Activated naive CD4-positive, alpha-beta T cell treated with anti-CD3 and anti-CD28 coated beads, Interleukin-2, amount 50 U/mL, for 24 hours (primary cell): ENCODE results near the gene FOXP1.
A peak's percentile ranks its signal among the peaks of the same experiment; 100 is the strongest.
"Not testable (repeated sequence)": the region's sequence is repeated elsewhere in the genome, so short reads cannot be mapped to it uniquely, and the experiment has no call there.

Experiments used
- H3K27ac Mint-ChIP-seq: one replicate; pipeline ENCODE4 v1.8.0; 2021; ENCODE audit warnings: mild to moderate bottlenecking, mixed read lengths
- H3K27me3 Mint-ChIP-seq: one replicate; pipeline ENCODE4 v1.8.0; 2021; ENCODE audit warnings: mixed read lengths
- H3K36me3 Mint-ChIP-seq: one replicate; pipeline ENCODE4 v1.8.0; 2021; ENCODE audit warnings: mixed read lengths
- H3K4me1 Mint-ChIP-seq: one replicate; pipeline ENCODE4 v1.8.0; 2021; ENCODE audit warnings: mixed read lengths
- H3K4me3 Mint-ChIP-seq: one replicate; pipeline ENCODE4 v1.8.0; 2021; ENCODE audit warnings: mild to moderate bottlenecking, mixed read lengths
- H3K9me3 Mint-ChIP-seq: one replicate; pipeline ENCODE4 v1.8.0; 2021; ENCODE audit warnings: mixed read lengths

FOXP1 gene

DNA sequence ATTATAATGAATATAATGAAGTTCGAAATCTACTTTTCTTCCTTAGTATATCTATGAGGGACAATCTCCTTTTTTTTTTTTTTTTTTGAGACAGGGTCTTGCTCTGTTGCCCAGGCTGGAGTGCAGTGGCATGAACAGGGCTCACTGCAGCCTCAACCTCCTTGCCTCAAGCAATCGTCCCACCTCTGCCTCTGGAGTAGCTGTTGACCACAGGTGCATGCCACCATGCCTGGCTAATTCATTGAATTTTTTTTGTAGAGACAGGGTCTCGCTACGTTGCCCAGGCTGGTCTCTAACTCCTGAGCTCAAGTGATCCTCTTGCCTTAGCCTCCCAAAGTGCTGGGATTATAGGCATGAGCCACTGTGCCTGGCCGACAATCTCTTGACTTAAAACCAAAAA, 607.5 kb downstream of the FOXP1 start:
- not testable (repeated sequence) for H3K27ac Mint-ChIP-seq, H3K9me3 Mint-ChIP-seq, H3K4me3 Mint-ChIP-seq, H3K27me3 Mint-ChIP-seq
- Mint-ChIP-seq H3K4me1 (peaks cover 41% of the 10 kb centered on the region), H3K36me3 (peaks cover 38% of the 10 kb centered on the region)

DNA sequence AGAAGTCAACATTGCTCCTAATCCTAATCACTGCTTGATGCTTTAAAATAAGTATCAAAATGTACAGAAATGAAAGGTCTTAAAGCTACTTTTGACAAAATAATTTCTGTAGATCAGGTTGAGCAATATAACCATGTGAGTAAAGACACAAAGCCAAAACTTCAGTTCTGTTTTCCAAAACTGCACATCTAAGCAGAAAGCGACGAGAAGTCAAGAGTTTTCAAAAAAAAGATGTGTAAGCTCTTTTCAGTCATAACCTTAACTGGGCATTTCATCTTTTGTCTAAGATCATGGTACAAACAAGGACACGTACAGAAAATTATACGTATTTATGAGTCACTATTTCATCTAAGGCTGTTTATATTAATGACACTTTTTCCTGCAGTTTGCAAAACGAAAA, 608.8 kb downstream of the FOXP1 start:
- no peaks in the 10 kb centered on the region for H3K27me3 Mint-ChIP-seq
- H3K4me1 Mint-ChIP-seq: peaks cover 29% of the 10 kb centered on the region
- H3K36me3 Mint-ChIP-seq: peaks cover 32% of the 10 kb centered on the region
- H3K27ac Mint-ChIP-seq: peak overlapping the region; percentile 72
- no peak overlapping the region for H3K4me3 Mint-ChIP-seq
- no peaks in the 10 kb centered on the region for H3K9me3 Mint-ChIP-seq

DNA sequence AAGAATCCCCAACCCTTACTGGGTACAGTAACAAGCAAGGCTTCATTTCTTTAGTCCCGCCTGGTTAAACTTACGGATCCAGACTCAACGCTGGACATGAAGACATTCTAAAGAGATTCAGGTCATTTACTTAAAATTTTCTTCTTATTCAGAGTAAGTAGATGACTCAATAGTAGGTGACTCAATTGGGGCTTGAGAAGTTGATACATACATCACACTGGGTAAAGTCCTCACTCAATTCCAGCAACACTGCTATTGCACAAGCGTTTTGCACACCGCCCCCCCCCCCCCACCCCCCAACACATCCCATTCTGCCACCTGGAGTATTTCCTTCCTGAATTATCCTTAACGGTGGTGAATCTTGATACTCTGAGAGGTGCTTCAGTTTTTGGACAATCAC, 610.0 kb downstream of the FOXP1 start:
- H3K4me1 Mint-ChIP-seq: peaks cover 28% of the 10 kb centered on the region
- H3K4me3 Mint-ChIP-seq: no peak overlapping the region
- no peak overlapping the region for H3K27ac Mint-ChIP-seq
- peaks cover 32% of the 10 kb centered on the region for H3K36me3 Mint-ChIP-seq
- no peaks in the 10 kb centered on the region for H3K27me3 Mint-ChIP-seq
- no peaks in the 10 kb centered on the region for H3K9me3 Mint-ChIP-seq

DNA sequence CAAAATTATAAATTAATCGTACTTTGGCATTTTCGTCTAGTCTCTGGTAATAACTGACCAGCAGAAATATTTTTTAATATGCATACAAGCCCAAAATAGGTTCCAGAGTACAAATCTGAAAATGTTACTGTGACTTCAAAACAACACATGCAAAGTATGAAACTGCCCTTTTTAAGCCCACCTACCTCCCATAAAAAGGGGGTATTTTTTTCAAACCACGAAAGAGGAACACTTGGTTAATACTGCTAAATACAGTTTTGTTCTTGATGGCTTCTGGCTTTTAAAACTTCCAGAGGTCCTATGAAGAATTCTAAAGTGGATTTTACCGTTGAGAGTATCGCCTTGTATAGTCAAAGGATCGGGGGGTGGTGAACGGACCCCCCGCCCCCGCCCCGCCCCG, 610.7 kb downstream of the FOXP1 start:
- H3K9me3 Mint-ChIP-seq: no peaks in the 10 kb centered on the region
- H3K27ac Mint-ChIP-seq: no peak overlapping the region
- H3K27me3 Mint-ChIP-seq: no peaks in the 10 kb centered on the region
- no peak overlapping the region for H3K4me3 Mint-ChIP-seq
- peaks cover 32% of the 10 kb centered on the region for H3K36me3 Mint-ChIP-seq
- H3K4me1 Mint-ChIP-seq: peaks cover 28% of the 10 kb centered on the region

DNA sequence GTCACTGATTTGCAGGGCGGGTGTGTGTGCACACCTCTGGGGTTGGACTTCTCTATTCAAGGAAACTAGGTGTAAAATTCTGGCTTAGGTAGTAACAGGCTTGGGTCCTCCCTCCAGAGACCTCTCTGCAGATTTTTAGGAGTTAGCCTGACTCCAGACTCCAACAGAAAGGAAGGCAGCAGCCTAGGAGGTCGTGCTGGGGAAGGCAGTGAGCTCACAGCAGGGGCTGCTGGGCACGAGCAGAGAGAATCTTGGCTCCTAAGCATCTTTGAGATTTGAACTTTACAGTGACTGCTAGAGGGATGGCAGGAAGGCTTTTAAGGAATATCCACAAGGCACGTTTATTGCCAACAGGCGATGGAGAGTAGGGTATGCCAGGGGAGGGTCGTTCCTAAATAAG, 612.6 kb downstream of the FOXP1 start:
- no peaks in the 10 kb centered on the region for H3K27me3 Mint-ChIP-seq
- H3K36me3 Mint-ChIP-seq: peaks cover 25% of the 10 kb centered on the region
- H3K4me3 Mint-ChIP-seq: no peak overlapping the region

DNA sequence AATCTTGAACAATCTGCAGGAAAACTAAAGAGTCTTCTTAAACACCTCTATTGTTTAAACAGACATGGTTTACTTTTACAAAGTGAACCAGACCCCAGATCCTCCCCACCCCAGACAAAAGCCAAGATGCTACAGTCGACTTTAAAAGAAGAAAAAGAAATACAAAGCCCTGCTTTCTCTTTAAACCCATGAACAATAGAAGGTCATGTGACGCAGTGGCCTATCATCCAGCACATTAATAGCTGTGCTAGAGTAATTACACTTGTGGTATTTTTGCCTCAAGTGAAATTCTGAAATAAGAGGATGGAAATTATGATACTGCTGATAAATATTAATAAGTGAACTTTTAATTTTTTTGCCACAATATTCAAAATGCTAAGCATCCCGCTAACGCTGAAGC, 613.4 kb downstream of the FOXP1 start:
- Mint-ChIP-seq H3K27me3 (no peaks in the 10 kb centered on the region), H3K36me3 (peaks cover 25% of the 10 kb centered on the region), H3K27ac (peak overlapping the region; percentile 83), H3K4me1 (peaks cover 25% of the 10 kb centered on the region), H3K4me3 (no peak overlapping the region), H3K9me3 (no peaks in the 10 kb centered on the region)

More for the DNA sequence above, 612.6 kb downstream of the FOXP1 start:
- H3K4me1 Mint-ChIP-seq: peaks cover 21% of the 10 kb centered on the region
- no peaks in the 10 kb centered on the region for H3K9me3 Mint-ChIP-seq
- peak overlapping the region; percentile 14 for H3K27ac Mint-ChIP-seq

DNA sequence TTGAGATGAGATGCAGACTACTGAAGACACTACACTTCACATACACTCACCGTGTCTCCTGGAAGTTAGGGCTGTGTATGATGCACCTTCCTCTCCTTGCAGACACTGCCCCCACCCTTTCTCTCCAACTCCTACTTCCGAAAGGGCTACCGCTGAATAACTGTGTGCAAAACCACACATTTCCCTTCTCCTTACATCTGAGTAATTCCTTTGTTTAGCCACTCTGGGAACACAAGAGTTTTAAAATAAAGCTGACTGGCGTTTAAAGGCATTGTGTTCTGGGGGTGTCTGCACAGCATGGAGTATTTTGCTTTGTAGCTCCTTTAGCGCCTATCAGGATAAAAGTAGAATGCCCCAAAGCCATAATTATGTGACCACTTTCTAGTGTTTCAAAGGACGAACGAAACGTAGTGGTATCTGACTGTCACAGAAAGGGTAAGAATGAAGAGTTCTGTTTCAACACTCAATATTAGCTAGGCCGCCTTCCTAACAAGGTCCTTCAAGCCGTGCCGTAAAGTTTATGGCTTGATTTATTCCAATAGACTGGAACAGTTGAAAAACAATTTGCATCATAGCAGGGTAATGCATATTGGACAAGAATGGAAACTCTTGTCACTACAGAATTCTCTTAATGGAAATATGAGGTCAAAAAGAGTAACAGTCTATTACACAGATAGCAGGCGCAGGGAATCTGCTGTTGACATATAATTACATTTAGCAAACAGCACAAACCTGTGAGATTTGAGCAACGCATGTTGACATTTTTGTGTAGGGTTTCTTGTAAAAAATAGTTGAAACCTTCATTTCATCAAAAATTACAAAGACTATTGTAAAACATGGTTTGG, 619.9 kb downstream of the FOXP1 start:
- Mint-ChIP-seq H3K4me1 (peaks cover 7% of the 10 kb centered on the region), H3K4me3 (no peak overlapping the region), H3K27me3 (no peaks in the 10 kb centered on the region), H3K36me3 (peaks cover 35% of the 10 kb centered on the region), H3K27ac (peak overlapping the region; percentile 19), H3K9me3 (no peaks in the 10 kb centered on the region)

DNA sequence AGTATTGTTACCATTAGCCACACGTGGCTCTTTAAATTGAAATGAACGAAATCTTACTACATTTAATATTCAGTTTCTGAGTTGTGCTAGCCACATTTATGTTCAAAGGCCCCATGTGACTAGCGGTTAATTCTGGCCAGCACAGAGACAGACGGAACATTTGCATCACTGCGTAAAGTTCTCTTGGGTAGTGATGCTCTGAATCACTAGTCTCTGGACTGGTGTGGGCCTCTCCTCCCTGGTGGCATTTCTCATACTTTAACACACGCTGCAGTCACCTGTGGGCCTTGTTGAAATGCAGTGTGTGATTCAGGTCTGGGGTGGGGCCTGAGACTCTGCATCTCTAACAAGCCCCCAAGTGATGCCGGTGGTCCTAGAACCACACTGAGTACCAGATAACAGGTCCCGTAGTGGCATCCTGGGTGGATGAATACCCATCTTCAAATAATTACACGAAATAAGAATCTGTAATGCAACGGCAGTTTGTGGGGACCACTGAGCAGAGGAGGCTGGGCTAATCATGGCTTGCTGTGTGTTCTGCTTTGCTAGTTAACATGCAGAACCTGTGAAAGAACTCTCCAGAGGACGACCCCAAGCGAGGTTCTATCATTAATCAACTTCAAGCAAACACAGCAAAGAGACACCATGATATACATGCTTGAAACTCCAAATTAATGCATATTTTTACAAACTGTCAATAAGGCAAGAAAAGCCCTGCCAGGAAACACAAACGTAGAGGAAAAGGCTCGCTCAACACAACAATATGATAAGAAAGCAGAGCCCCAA, 623.8 kb downstream of the FOXP1 start:
- Mint-ChIP-seq H3K27ac (peak overlapping the region; percentile 79), H3K4me3 (no peak overlapping the region), H3K9me3 (no peaks in the 10 kb centered on the region), H3K4me1 (peaks cover 6% of the 10 kb centered on the region), H3K27me3 (no peaks in the 10 kb centered on the region), H3K36me3 (peaks cover 32% of the 10 kb centered on the region)

DNA sequence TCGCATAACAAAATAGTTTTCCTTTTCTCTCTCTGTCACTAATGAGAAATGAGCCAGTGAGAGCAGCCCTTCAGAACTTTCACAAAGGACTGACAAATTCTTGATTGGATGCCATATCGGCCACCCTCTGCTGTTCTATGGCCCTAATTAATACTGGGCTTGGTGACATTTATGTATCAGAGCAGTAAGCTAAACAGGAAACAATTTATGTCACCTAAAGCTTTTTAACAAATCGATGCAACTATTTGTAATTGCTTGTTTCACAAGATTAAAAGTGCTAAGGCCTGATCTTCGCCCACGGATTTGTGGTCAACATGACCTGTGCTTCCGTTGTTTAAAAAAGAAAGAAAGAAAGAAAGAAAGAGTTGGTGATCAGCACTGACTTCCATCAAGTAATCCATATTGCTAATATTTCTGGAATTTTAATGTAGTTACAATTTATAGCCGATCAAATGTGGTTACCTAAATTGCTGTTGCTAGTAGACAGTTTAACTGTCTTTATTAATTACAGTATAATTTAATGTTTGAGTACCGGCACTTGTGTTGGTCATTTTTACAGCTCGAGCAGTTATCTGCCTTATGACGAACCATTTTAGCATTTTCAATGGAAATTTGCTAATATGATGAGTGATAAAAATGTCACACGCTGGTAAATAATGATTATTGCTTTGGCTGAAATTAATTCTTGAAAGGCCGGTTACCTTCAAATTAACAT, 631.3 kb downstream of the FOXP1 start:
- no peaks in the 10 kb centered on the region for H3K36me3 Mint-ChIP-seq
- peaks cover 13% of the 10 kb centered on the region for H3K4me1 Mint-ChIP-seq
- no peaks in the 10 kb centered on the region for H3K27me3 Mint-ChIP-seq
- H3K4me3 Mint-ChIP-seq: no peak overlapping the region
- no peaks in the 10 kb centered on the region for H3K9me3 Mint-ChIP-seq
- peak overlapping the region; percentile 53 for H3K27ac Mint-ChIP-seq

DNA sequence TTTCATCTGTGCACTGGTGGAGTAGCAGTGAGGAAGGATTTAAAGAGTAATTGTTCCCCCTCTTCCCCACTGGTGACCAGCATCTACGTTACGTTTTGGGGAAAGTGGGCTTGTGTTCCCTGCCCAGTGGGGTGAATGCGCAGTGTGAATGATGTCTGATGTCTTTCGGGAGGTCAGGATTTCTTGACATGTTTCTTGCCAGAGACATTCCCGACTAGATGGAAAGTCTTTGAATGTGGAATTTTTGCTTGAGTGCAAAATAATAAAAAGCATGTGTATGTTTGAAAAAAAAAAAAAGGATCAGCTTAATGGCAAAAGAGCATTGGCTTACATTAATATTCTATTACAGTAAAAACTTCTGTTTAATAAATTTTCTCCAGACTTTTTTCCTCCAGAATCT, 632.2 kb downstream of the FOXP1 start:
- Mint-ChIP-seq H3K4me3 (no peak overlapping the region), H3K27me3 (peaks cover 2% of the 10 kb centered on the region), H3K4me1 (peaks cover 11% of the 10 kb centered on the region), H3K36me3 (no peaks in the 10 kb centered on the region), H3K27ac (peak overlapping the region; percentile 51), H3K9me3 (no peaks in the 10 kb centered on the region)

DNA sequence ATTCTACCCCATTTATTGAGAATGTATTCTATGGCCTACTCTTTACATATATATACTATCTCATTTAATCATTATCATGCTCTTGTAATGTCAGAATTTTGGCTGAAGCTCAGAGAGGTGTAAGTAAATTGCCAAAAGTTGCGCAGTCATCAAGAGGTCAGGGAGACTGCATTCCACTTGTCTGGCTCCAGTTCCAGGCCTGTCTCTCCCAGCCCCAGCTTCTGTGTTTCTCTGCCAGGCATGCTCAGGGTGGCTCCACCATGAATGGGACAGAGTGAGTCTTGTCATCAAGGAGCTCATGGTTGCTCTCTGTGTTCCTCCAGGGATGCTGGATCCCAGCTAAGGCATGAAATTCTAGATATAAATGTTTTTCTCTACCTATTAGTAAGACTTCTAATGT, 635.9 kb downstream of the FOXP1 start:
- H3K4me3 Mint-ChIP-seq: no peak overlapping the region
- no peak overlapping the region for H3K27ac Mint-ChIP-seq
- no peaks in the 10 kb centered on the region for H3K36me3 Mint-ChIP-seq

DNA sequence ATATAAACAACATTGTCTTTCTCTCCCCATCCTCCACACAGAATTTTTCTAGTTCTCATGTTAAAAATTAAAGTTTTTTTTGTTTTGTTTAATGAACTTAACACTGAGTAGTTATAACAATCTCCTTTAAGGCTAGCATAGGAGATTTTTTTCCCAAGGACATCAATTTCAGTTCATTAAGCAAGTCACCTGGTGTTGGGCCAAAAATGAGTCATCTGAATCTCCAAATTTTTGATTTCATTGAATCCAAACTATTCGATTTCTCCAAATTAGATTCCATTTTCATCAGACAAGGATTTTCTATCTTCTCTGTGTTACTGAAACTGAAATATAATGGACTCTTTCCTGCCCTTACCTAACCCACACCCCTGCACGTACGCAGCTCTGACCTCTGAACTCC, 639.6 kb downstream of the FOXP1 start:
- Mint-ChIP-seq H3K27ac (no peak overlapping the region), H3K36me3 (peaks cover 1% of the 10 kb centered on the region), H3K4me3 (no peak overlapping the region), H3K4me1 (no peaks in the 10 kb centered on the region), H3K9me3 (peaks cover 5% of the 10 kb centered on the region), H3K27me3 (peaks cover 24% of the 10 kb centered on the region)

More for the DNA sequence above, 635.9 kb downstream of the FOXP1 start:
- no peaks in the 10 kb centered on the region for H3K9me3 Mint-ChIP-seq
- peaks cover 11% of the 10 kb centered on the region for H3K27me3 Mint-ChIP-seq
- peaks cover 11% of the 10 kb centered on the region for H3K4me1 Mint-ChIP-seq

DNA sequence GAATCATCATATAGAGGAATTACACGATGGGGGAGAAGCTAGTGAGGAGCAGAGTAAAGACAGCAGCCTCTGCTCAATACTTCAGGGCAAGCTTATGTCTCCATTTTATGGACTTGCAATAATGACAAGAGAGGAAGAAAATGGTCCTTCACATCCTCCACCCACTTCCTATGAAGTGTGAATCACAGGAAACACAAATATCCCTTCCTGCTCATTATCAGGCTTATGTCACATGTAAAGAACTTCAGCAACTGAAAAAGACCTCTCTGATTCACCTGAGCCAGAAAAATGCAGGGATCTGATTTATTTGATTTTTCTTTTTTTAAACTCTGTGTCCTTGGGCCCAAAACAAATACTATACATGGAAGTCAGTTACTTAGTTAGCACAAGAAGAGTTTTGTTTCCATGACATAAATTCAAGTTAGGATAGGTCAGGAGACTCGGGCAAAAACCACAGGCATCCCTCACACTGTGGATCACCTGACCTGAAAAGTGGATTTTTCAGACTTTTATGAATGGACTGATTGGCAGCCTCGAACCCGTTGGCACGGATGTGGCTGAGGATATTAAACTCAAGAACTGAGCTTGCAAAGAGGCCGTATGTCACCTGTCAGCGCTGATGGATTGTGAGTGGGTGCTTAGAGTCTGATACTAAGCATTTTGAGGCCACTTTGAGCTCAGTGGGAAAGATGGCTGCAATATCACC, 650.3 kb downstream of the FOXP1 start:
- Mint-ChIP-seq H3K27ac (no peak overlapping the region), H3K27me3 (no peaks in the 10 kb centered on the region), H3K4me1 (no peaks in the 10 kb centered on the region), H3K4me3 (no peak overlapping the region), H3K36me3 (no peaks in the 10 kb centered on the region), H3K9me3 (no peaks in the 10 kb centered on the region)

DNA sequence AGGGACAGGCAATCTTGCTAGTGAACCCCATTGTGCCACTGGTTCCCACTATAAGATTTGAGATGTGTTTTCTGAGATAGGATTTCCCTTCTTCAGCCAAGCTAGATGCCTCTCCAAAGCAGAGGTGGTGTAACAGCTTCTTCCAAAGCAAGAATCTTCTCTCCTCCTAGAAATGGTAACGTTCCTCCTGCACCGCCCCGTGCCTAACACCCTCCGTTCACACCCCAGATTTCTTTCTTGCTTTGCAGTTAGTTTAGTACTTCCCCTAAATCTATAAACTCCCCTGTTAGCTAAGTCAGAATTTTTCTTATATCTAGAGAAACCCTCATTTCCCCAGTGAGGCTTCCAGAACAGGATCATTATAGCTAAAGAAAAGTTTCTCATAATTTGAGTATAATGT, 653.5 kb downstream of the FOXP1 start:
- Mint-ChIP-seq H3K36me3 (no peaks in the 10 kb centered on the region), H3K27ac (no peak overlapping the region), H3K27me3 (no peaks in the 10 kb centered on the region), H3K4me1 (no peaks in the 10 kb centered on the region), H3K9me3 (no peaks in the 10 kb centered on the region), H3K4me3 (no peak overlapping the region)

DNA sequence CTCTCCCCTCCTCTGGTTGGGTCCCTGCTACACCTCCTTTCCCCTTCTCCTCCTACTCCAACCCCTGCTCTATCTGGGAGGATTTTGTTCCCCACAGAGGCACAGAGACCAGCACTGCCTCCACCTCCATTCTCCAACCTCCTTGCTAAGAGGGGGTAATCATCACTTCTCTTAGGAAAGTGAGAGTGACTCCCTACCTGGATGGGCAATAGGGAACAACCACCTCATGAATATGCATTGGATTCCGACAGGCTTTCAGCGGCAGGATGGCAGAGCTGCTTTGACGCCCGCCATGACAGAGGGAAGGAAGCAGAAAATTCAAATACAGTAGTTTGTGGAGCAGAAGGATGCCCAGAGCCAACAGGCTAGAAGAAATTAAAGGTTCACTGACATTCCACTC, 656.3 kb downstream of the FOXP1 start:
- peaks cover 7% of the 10 kb centered on the region for H3K9me3 Mint-ChIP-seq
- H3K27me3 Mint-ChIP-seq: peaks cover 2% of the 10 kb centered on the region
- H3K4me3 Mint-ChIP-seq: no peak overlapping the region
- peaks cover 4% of the 10 kb centered on the region for H3K36me3 Mint-ChIP-seq
- H3K27ac Mint-ChIP-seq: no peak overlapping the region
- H3K4me1 Mint-ChIP-seq: no peaks in the 10 kb centered on the region
